ENCODE measurements around the gene FALEC.

FALEC gene

DNA sequence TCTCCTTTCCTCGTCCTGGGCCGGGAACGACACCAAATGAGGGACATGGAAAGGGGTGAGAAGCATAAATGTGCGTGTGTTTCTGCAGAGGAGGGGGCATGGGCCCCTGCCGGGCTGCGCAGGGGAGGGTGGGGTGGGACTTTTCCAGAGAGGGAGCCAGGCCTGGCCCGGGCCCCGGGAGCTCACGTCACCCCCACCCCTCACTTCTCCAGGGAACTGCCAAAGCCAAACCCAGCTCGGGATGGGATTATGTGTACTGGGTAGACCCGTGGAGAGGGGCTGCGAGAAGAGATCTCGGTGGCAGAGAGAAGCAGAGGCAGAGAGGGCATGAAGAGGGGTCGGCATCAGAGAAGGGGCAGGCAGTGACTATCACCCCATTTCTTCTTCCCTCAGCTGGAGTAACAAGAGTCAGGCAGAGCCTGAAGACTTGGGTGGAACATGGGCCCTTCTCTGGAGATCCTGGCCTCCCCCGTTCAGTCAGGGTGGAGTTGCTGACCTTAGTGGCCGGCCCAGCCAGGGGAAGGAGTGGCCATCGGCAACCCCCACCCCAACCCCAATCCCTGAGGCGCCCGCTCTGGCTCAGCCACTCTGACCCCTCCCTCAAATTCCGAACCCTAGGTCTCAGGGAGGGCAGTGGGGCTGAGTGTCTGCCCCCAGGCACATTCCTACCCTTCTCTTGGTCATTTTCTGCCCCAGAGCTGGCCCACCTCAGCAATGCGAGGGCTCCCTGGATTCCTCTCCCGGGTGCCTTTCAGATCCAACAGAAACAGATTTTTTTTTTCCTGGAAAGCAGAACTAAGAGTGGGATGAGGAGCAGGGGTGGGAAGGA, 34.9 kb downstream of the FALEC start:
- TF ChIP-seq, protein P1, sequence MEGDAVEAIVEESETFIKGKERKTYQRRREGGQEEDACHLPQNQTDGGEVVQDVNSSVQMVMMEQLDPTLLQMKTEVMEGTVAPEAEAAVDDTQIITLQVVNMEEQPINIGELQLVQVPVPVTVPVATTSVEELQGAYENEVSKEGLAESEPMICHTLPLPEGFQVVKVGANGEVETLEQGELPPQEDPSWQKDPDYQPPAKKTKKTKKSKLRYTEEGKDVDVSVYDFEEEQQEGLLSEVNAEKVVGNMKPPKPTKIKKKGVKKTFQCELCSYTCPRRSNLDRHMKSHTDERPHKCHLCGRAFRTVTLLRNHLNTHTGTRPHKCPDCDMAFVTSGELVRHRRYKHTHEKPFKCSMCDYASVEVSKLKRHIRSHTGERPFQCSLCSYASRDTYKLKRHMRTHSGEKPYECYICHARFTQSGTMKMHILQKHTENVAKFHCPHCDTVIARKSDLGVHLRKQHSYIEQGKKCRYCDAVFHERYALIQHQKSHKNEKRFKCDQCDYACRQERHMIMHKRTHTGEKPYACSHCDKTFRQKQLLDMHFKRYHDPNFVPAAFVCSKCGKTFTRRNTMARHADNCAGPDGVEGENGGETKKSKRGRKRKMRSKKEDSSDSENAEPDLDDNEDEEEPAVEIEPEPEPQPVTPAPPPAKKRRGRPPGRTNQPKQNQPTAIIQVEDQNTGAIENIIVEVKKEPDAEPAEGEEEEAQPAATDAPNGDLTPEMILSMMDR (IDR thresholded peaks at IDR 0.05; ENCODE audit: low read length, missing control alignments): no peak
- H3K4me3 ChIP-seq (replicated peaks; ENCODE audit: low read depth, low read length): peak overlapping the region; percentile 61
- DNase-seq (ENCODE audit: low read depth): no peak

DNA sequence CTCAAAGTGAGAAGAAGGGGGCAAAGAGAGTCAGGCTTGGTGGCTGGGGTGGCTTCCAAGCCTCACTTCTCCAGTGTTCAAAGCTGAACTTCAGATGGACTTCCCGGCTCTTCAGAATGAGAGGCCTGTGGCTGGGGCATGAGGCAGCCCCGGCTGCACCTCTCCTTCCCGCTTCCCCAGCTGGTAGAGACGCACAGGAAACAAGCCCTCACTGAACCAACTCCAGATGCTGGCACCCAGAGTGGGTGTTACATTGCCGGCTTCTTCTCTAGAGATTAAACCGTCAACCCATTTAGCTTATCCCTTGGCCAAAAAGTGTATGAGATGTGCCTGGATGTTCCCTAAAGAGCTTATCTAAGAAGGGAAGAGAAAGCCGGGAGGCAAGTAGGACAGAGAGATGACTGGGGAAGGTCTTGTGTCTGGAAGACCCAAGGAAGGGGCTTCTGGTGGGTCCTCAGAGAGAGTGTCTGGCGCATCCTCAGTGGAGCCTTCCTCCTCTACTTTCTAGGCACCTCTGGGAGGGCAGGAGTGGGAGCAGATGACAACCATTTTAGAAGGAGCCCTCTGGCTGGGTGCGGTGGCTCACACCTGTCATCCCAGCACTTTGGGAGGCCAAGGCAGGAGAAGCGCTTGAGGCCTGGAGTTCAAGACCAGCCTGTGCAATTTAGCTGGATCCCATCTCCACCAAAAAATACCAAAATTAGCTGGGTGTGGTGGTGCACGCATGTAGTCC, 35.7 kb downstream of the FALEC start:
- no peak overlapping the region for H3K4me3 ChIP-seq (replicated peaks; ENCODE audit: low read depth, low read length)
- DNase-seq (ENCODE audit: low read depth): peak; percentile 34
- TF ChIP-seq, protein P1 (IDR thresholded peaks at IDR 0.05; ENCODE audit: low read length, missing control alignments): no peak

DNA sequence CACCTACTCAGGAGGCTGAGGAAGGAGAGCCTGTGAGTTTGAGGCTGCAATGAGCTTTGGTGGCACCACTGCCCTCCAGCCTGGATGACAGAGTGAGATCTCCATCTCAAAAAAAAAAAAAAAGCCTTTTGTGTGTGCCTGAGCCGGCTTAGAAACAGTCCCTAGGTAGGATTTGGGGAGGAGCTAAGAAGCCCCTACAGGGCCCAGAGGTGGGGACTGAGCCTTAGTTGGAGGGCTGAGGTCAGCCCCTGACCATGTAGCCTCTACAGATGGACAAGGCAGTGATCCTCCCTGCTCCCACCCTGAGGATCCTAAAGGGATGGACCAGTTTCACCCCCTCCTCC, 36.2 kb downstream of the FALEC start:
- DNase-seq (ENCODE audit: low read depth): no peak
- TF ChIP-seq, protein P1 (IDR thresholded peaks at IDR 0.05; ENCODE audit: low read length, missing control alignments): no peak
- no peak overlapping the region for H3K4me3 ChIP-seq (replicated peaks; ENCODE audit: low read depth, low read length)

DNA sequence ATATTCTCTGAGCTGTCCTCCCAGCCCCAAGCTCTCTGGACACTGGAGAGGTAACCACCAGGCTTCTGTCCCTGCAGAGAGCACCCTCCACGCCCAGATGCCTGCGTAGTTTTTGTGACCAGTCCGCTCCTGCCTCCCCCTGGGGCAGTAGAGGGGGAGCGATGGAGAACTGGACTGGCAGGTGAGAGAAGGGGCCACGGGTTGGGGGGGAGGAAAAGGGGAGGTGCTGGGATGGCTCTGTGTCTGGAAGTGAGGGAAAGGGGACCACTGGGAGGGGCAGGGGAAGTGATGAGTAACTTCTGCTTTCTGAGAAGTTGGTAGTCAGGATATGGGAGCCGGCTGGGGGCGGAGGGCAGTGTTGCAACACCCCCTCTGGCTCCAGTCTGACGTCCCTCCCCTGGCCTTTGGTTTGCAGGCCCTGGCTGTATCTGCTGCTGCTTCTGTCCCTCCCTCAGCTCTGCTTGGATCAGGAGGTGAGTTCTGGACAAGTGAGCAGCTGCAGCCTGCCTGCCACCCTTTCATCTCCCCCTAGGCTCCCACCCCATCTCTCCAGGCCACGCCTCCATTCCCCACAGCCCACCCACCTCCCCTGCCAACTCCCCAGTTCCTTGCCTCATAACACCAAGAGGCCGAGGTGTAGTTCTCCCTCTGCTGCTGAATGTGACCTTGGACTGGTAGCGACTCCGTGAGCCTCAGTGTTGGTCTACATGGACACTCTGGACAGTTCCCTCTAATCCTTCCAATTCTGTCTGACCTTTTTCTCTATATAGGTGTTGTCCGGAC, 36.8 kb downstream of the FALEC start:
- H3K4me3 ChIP-seq (replicated peaks; ENCODE audit: low read depth, low read length): no peak overlapping the region

DNA sequence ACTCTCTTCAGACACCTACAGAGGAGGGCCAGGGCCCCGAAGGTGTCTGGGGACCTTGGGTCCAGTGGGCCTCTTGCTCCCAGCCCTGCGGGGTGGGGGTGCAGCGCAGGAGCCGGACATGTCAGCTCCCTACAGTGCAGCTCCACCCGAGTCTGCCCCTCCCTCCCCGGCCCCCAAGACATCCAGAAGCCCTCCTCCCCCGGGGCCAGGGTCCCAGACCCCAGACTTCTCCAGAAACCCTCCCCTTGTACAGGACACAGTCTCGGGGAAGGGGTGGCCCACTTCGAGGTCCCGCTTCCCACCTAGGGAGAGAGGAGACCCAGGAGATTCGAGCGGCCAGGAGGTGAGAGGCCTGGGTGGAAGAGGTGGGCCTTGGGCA, 37.3 kb downstream of the FALEC start:
- TF ChIP-seq, protein P1 (IDR thresholded peaks at IDR 0.05; ENCODE audit: low read length, missing control alignments): no peak
- no peak for DNase-seq (ENCODE audit: low read depth)
- H3K4me3 ChIP-seq (replicated peaks; ENCODE audit: low read depth, low read length): no peak overlapping the region

More for the DNA sequence above, 36.8 kb downstream of the FALEC start:
- peak; percentile 98 for DNase-seq (ENCODE audit: low read depth)
- TF ChIP-seq, protein P1 (IDR thresholded peaks at IDR 0.05; ENCODE audit: low read length, missing control alignments): no peak

DNA sequence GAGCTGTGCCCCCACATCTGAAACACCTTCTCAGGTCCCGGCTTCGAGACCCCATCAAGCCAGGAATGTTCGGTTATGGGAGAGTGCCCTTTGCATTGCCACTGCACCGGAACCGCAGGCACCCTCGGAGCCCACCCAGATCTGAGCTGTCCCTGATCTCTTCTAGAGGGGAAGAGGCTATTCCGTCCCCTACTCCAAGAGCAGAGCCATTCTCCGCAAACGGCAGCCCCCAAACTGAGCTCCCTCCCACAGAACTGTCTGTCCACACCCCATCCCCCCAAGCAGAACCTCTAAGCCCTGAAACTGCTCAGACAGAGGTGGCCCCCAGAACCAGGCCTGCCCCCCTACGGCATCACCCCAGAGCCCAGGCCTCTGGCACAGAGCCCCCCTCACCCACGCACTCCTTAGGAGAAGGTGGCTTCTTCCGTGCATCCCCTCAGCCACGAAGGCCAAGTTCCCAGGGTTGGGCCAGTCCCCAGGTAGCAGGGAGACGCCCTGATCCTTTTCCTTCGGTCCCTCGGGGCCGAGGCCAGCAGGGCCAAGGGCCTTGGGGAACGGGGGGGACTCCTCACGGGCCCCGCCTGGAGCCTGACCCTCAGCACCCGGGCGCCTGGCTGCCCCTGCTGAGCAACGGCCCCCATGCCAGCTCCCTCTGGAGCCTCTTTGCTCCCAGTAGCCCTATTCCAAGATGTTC, 38.0 kb downstream of the FALEC start:
- DNase-seq (ENCODE audit: low read depth): no peak
- H3K4me3 ChIP-seq (replicated peaks; ENCODE audit: low read depth, low read length): no peak overlapping the region
- TF ChIP-seq, protein P1 (IDR thresholded peaks at IDR 0.05; ENCODE audit: low read length, missing control alignments): no peak

All from fibroblast of pulmonary artery (primary cell).